HG02798 (cell line): Measurements from ENCODE around the gene NDUFS7.
A peak's percentile ranks its signal among the peaks of the same experiment; 100 is the strongest.
"Not testable (repeated sequence)": the region's sequence is repeated elsewhere in the genome, so short reads cannot be mapped to it uniquely, and the experiment has no call there.

Experiments used
- ATAC-seq: cut with Tn5 transposase; IDR thresholded peaks from one replicate; pipeline ENCODE4 v1.9.1; 2021; ENCODE audit warnings: mild to moderate bottlenecking; ENCODE audit not compliant: unreplicated experiment, poor library complexity

The NDUFS7 gene

DNA sequence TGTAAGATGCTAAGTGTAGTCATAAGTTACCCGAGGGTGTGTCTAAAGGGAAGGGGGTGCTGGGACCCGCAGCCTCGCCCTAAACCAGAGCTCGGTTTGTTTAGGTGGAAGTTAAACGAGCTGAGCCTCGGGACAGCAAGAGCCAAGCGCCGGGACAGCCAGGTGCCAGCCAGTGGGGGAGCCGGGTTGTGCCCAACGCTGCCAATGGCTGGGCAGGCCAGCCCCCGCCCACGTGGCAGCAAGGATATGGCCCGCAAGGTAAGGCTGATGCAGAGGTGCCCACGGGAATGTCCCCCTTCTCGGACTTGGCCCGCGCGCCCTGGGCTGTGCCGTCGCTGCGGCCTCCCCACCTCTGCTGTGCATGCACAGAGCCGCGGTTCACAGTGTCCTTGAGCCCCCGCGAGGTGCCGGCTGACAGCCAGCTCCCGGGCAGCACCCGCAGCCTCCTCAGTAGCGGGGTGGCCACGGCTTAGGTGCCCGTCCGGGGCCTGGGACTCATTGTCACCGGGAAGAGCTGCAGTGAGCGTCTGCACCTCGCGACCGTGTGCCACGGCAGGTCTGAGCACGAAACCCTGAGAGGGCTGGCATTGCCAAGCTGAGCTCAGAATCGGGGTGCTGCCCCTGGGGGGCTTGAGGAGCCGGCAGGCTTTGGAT is 45.2 kb downstream of the NDUFS7 start:
- no peak for ATAC-seq

DNA sequence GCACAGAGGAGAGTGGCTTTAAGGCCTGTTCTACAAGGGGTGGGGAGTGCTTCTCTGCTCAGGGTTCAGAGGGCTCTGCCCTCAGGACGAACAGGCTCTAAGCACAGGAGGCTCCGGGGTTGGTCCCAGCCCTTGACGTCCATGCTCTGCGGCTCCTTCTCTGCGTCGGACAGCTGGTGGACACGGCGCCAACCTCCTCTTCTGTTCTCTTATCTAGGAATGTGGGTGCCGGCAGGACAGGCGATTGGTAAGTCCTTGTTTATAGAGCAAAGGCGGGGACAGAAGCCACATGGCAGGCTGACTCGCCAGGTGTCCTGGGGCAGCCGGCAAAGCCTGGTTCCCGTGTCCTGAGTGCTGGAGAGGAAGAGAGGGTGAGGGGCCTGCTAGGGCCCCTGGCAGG is 46.0 kb downstream of the NDUFS7 start:
- no peak for ATAC-seq

DNA sequence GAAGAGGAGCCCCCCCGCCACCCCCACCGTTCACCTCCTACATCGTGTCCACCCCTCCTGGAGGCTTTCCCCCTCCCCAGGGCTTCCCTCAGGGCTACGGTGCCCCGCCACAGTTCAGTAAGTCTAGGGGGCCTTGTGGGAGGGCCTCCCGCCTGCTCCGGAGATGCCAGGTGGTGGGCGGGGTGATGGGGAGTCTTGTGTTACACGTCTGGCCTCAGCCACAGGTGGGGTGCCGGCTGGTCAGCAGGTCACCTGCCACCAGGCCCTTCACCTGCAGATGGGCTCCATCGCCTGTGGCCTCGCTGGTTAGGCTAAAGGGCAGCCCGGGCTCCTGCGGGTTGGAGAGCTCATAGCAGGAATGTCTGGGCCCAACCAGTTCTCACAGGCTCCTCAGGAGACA is 46.5 kb downstream of the NDUFS7 start:
- no peak for ATAC-seq

- ATAC-seq: no peak
These were observed 48.2 kb downstream of the NDUFS7 start for GRCh38 chr19:1431759-1432506.

GRCh38 chr19:1432507-1432887 is 48.8 kb downstream of the NDUFS7 start:
- ATAC-seq: no peak

- no peak for ATAC-seq
These were observed 49.7 kb downstream of the NDUFS7 start for GRCh38 chr19:1433119-1434039.

DNA sequence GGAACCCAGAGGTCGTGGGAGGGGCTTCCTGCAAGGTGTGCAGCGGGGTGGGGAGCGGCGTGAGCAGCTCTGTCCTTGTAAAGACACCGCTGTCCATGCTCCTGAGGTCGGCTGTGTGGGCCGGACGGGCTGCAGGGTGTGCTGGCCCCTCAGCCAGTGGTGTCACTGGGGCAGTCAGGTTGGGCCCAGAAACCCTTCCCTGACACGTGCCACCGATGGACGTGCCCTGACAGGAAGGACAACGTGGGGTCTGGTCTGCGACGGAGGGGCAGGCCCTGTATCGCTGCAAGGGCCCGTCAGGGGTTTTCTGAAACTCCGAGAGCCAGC is 50.3 kb downstream of the NDUFS7 start:
- ATAC-seq: no peak

- ATAC-seq: no peak
These were observed 50.9 kb downstream of the NDUFS7 start for GRCh38 chr19:1434577-1435060.

- ATAC-seq: no peak
These were observed 51.8 kb downstream of the NDUFS7 start for GRCh38 chr19:1435378-1435989.

GRCh38 chr19:1437609-1438008 is 53.9 kb downstream of the NDUFS7 start:
- ATAC-seq: no peak

GRCh38 chr19:1438035-1438932 is 54.6 kb downstream of the NDUFS7 start, which contains the start of gene RPS15:
TSS of gene RPS15 (plus strand) at chr19:1438396. CDS start at chr19:1438426, 30 bp downstream.
- ATAC-seq: peak; percentile 91

DNA sequence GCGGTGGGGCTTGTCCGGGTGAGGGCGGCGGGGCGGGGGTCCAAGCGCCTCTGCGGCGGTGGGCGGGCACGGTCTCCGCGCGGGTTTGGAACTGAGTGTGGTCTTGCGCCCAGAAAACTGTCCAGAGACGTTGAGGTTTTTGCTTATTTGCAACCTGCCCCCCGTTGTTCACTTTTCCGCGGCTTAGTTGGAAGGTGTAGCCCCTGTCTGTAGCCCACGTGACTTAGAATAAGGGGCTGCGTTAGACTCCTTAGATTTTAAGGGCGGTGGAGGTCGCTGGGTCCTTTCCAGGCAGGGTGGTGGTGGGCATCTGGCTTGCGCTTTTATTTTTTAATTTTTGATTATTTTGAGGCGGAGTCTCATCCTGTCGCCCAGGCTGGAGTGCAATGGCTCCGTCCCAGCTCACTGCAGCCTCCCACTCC is 55.2 kb downstream of the NDUFS7 start:
- no peak for ATAC-seq

DNA sequence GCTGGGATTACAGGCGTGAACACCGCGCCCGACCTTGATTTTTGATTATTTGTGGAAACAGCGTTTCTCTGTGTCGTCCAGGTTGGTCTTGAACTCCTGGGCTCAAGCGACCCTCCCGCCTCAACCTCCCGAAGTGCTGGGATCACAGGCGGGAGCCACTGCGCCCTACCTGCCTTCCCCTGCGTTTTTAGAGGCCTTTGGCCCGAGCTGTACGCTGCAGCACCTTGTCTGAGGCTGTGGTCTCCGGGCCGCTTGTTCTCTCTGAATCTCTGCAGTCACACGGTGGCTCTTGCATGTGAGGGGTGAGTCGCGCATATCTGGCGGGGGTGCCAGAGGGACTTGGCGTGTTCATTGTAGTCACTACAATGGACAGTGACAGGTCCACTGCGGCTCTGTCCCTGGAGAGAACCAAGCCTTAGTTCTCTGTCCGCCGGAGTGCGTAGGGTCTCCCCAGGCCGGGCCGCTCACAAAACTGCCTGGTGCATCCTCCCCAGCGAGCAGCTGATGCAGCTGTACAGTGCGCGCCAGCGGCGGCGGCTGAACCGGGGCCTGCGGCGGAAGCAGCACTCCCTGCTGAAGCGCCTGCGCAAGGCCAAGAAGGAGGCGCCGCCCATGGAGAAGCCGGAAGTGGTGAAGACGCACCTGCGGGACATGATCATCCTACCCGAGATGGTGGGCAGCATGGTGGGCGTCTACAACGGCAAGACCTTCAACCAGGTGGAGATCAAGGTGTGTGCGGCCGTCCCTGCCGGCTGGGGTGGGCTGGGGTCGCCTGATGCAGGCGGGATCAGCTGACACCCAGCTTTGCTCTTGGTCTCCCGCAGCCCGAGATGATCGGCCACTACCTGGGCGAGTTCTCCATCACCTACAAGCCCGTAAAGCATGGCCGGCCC is 56.1 kb downstream of the NDUFS7 start:
- ATAC-seq: not testable (repeated sequence)

DNA sequence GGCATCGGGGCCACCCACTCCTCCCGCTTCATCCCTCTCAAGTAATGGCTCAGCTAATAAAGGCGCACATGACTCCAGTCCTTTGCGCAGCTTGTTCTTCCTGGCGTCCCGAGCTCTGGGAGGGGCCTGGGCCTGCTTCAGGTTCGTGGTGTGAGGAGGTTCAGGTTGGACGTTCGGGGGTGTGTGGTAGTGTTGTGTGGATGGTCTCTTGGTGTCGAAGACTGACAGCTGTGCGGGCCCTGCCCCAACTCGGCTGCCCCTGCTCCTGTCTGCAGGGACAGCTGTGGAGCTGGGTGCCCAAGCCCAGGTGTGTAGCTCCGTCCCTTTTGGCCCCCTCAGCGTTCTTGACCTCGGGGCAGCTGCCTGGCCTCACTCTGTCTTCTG is 56.7 kb downstream of the NDUFS7 start:
- ATAC-seq: no peak

- ATAC-seq: no peak
These were observed 57.3 kb downstream of the NDUFS7 start for GRCh38 chr19:1441022-1441426.

- no peak for ATAC-seq
These were observed 58.2 kb downstream of the NDUFS7 start for GRCh38 chr19:1441677-1442438.
